Immature natural killer cell (primary cell): ENCODE measurements around the gene MPHOSPH6. TPM values are rescaled to one million over a fixed set of nuclear protein-coding genes. Genes with fewer than 3 reads are reported as not detected.
"Not testable (repeated sequence)": the region's sequence is repeated elsewhere in the genome, so short reads cannot be mapped to it uniquely, and the experiment has no call there.

Source experiments
- DNase-seq, 3 donors: peaks; one replicate each; pipeline ENCODE4 v3.0.0; 2022; ENCODE audit warnings: mixed read lengths in 1 of 3
- H3K27ac Mint-ChIP-seq, 6 donors: one replicate each; pipeline ENCODE4 v1.8.0; 2020; ENCODE audit warnings: mixed read lengths in 6 of 6, mild to moderate bottlenecking in 5 of 6, inconsistent platforms in 4 of 6, moderate library complexity in 3 of 6
- H3K27me3 Mint-ChIP-seq, 3 donors: one replicate each; pipeline ENCODE4 v1.8.0; 2020 to 2021; ENCODE audit warnings: low read depth in 3 of 3, mild to moderate bottlenecking in 3 of 3, mixed read lengths in 3 of 3, moderate library complexity in 3 of 3, inconsistent platforms in 1 of 3
- H3K36me3 Mint-ChIP-seq, 3 donors: one replicate each; pipeline ENCODE4 v1.8.0; 2020; ENCODE audit warnings: mixed read lengths in 3 of 3, inconsistent platforms in 2 of 3, mild to moderate bottlenecking in 2 of 3
- H3K4me1 Mint-ChIP-seq, 2 donors: one replicate each; pipeline ENCODE4 v1.8.0; 2020; ENCODE audit warnings: inconsistent platforms in 2 of 2, mild to moderate bottlenecking in 2 of 2, mixed read lengths in 2 of 2, moderate library complexity in 1 of 2
- H3K4me3 Mint-ChIP-seq, 5 donors: one replicate each; pipeline ENCODE4 v1.8.0; 2020; ENCODE audit warnings: mild to moderate bottlenecking in 5 of 5, mixed read lengths in 5 of 5, inconsistent platforms in 3 of 5, moderate library complexity in 3 of 5
- H3K9me3 Mint-ChIP-seq, 6 donors: one replicate each; pipeline ENCODE4 v1.8.0; 2020; ENCODE audit warnings: mild to moderate bottlenecking in 6 of 6, mixed read lengths in 6 of 6, inconsistent platforms in 4 of 6, moderate library complexity in 3 of 6
- polyA plus RNA-seq, 3 donors: library from polyadenylated mRNA; unstranded; fragments of 300-500 nt; fragmentation: Illumina TruSeq; gene quantifications; one replicate each; pipeline ENCODE4 v1.2.3, GENCODE V29; 2021

MPHOSPH6 gene
- polyA plus RNA-seq, 3 donors from 2014 or later, result 14.8 to 49.0 (median 16.7) TPM

DNA sequence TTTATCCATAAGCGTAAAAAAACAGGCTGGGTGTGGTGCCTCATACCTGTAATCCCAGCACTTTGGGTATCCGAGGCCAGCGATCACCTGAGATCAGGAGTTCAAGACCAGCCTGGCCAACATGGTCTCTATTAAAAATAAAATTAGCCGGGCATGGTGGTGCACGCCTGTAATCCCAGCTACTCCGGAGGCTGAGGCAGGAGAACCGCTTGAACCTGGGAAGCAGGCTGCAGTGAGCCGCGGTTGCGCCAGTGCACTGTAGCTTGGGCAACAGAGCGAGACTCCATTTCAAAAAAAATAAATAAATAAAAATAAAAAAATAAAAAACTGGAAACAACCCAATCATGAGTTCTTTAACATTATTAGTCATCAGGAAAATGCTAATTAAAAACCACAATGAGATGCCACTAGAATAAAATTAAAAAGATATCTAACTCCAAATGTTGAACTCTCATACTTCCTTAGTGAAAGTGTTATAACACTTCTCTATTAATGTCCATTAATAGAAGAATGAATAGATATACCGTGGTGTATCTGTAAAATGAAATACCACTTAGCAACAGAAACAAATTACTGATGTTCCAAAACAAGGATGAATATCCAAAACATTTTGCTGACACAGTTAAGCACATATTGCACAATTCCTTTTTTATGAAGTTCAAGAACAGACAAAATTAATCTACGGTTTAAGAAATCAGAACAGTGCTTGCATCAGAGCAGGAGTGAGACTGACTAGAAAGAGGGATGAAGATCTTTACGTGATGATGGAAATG is 13.1 kb downstream of the MPHOSPH6 start:
- Mint-ChIP-seq H3K4me1 (peaks cover 4 to 6% of the 10 kb centered on the region in 2 donors), H3K27ac (no peak overlapping the region), H3K27me3 (no peaks in the 10 kb centered on the region), H3K36me3 (peaks cover 22 to 42% (median 38%) of the 10 kb centered on the region in 3 donors), H3K9me3 (no peaks in the 10 kb centered on the region), H3K4me3 (no peak overlapping the region)
- no peak for DNase-seq

DNA sequence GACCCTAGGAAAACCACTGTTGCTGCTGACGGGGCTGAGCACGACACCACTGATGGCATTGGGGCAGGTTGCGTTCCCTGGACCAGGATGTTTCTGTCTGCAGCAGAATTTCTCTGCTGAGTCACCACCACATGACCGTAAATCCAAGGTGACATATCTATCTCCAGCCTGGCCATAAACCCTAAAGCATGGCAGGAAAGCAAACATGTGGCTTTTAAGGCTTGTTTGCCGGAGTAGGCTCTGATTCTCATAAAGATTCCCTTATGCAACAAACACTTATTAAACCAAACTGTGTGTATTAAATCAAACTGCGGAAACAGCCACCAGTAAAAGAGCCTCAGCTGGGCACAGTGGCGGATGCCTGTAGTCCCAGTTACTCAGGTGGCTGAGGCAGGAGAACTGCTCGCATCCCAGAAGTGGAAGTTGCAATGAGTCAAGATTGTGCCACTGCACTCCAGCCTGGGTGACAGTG is 17.3 kb downstream of the MPHOSPH6 start:
- Mint-ChIP-seq H3K4me3 (no peak overlapping the region), H3K4me1 (peaks cover 4 to 6% of the 10 kb centered on the region in 2 donors), H3K9me3 (no peaks in the 10 kb centered on the region), H3K27me3 (no peaks in the 10 kb centered on the region), H3K36me3 (peaks cover 32 to 46% (median 42%) of the 10 kb centered on the region in 3 donors), H3K27ac (no peak overlapping the region)
- no peak for DNase-seq

DNA sequence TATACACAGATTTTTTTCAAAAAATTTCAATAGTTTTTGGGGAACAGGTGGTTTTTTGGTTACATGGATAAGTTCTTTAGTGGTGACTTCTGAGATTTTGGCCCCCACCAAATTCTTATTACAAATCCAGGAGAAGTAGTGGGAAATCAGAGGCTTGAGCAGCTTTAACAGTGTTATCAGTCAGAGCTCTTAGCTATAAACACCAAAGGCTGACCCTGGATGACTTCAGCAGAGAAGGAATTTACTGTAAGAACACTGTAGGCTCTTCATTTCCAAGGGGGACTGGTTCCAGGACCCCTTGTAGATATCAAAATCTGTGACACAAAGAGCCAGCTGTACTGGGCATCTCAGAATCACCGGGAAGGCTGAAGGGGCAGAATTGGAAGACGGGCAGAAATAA is 17.8 kb downstream of the MPHOSPH6 start:
- no peaks in the 10 kb centered on the region for H3K9me3 Mint-ChIP-seq
- H3K27ac Mint-ChIP-seq, result no peak overlapping the region
- H3K4me1 Mint-ChIP-seq, result peaks cover under 1% of the 10 kb centered on the region in 2 donors
- DNase-seq, result no peak
- peaks cover 37 to 51% (median 43%) of the 10 kb centered on the region in 3 donors for H3K36me3 Mint-ChIP-seq
- H3K4me3 Mint-ChIP-seq, result no peak overlapping the region
- no peaks in the 10 kb centered on the region for H3K27me3 Mint-ChIP-seq

DNA sequence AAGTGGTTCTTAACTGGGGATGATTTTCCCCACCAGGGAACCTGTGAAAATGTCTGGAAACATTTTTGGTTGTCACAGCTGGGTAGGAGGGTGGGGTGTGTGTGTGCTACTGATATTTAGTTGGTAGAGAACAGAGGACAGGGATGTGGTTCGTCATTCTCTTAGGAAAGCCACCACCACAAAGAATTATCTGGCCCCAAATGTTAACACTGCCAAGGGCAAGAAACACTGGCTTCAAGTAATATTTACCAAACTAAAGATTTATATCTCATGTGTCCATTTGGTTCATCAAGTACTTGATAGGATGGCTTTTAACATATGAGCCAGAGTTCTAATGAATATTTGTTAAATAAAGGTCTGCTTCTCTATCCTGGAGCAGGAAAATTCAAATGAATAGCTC is 19.5 kb downstream of the MPHOSPH6 start:
- Mint-ChIP-seq H3K4me1 (no peaks in the 10 kb centered on the region), H3K4me3 (no peak overlapping the region), H3K27ac (no peak overlapping the region), H3K36me3 (peaks cover 38 to 55% (median 38%) of the 10 kb centered on the region in 3 donors), H3K9me3 (no peaks in the 10 kb centered on the region), H3K27me3 (no peaks in the 10 kb centered on the region)
- no peak for DNase-seq

- Mint-ChIP-seq H3K27me3 (no peaks in the 10 kb centered on the region), H3K36me3 (peaks cover 33 to 50% (median 34%) of the 10 kb centered on the region in 3 donors), H3K27ac (no peak overlapping the region), H3K9me3 (no peaks in the 10 kb centered on the region), H3K4me1 (no peaks in the 10 kb centered on the region), H3K4me3 (no peak overlapping the region)
- DNase-seq, result no peak
These were observed 20.5 kb downstream of the MPHOSPH6 start for GRCh38 chr16:82149536-82149935.

DNA sequence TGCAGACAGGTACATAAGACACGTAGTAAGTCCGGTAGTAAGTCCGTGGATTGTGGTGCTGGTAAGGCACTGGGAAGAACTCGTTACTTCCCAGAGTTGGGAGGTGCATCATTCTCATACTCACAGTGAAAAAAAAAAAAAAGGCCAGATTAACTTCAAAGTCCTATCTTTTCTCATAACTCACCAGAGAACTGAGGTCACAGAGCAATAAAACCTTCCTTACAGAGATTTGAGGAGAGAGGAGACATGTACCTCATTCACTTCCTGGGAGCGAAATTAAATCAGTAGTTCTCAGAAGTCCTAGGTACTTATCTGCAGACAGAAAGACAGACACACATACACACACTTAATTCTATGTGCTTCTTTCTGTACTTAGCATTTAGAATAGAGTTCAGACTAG is 22.5 kb downstream of the MPHOSPH6 start:
- no peaks in the 10 kb centered on the region for H3K9me3 Mint-ChIP-seq
- no peak overlapping the region for H3K27ac Mint-ChIP-seq
- no peaks in the 10 kb centered on the region for H3K4me1 Mint-ChIP-seq
- H3K27me3 Mint-ChIP-seq, result no peaks in the 10 kb centered on the region
- H3K36me3 Mint-ChIP-seq, result peaks cover 17 to 33% (median 22%) of the 10 kb centered on the region in 3 donors
- DNase-seq, result no peak
- H3K4me3 Mint-ChIP-seq, result no peak overlapping the region

DNA sequence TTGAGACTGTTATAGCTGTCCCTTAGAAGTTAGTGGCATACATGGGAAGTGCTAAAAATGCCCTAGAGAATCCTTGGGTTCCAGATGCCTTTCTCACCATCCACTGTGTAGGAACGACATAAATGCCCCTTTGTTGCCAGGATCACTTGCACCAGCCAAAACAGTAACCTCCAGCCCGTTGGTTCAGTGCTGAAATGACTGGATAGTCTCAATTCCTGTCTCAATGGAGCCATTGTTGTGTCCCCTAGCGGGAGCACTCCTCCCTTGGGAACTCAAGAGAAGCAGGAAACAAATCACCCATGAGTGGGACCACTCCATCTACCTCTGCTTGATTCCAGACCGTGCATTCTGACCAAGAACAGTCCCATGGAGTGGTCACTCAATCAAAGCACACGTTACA is 23.1 kb downstream of the MPHOSPH6 start:
- no peak for DNase-seq
- H3K4me3 Mint-ChIP-seq, result no peak overlapping the region
- H3K4me1 Mint-ChIP-seq, result no peaks in the 10 kb centered on the region
- H3K27me3 Mint-ChIP-seq, result no peaks in the 10 kb centered on the region
- peak overlapping the region in 1 of 6 donors; percentile 35 for H3K27ac Mint-ChIP-seq
- peaks cover 16 to 28% (median 18%) of the 10 kb centered on the region in 3 donors for H3K36me3 Mint-ChIP-seq
- H3K9me3 Mint-ChIP-seq, result no peaks in the 10 kb centered on the region

DNA sequence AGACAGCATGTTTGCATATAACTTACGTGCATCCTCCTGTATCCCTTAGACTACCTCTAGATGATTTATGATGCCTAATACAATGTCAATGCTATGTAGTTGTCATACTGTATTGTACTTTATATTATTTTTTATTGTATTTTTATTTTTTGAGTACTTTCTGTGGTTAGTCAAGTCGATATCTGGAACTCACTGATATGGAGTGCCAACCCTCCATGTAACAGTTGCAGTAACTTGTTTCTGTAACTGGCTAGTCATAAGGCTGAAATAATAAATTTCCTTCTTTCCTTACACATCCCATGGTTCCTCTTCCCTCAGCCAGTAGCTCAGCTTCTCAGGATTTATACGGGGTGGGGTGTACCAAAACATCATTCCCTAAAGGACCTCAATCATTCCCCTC is 23.5 kb downstream of the MPHOSPH6 start:
- Mint-ChIP-seq H3K4me3 (no peak overlapping the region), H3K4me1 (no peaks in the 10 kb centered on the region), H3K27me3 (no peaks in the 10 kb centered on the region), H3K9me3 (no peaks in the 10 kb centered on the region), H3K27ac (no peak overlapping the region), H3K36me3 (peaks cover 14 to 24% (median 18%) of the 10 kb centered on the region in 3 donors)
- DNase-seq, result no peak

DNA sequence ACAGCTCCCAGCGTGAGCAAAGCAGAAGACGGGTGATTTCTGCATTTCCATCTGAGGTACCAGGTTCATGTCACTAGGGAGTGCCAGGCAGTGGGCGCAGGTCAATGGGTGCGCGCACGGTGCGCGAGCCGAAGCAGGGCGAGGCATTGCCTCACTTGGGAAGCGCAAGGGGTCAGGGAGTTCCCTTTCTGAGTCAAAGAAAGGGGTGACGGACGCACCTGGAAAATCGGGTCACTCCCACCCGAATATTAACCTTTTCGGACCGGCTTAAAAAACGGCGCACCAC is 30.8 kb downstream of the MPHOSPH6 start:
- H3K27ac Mint-ChIP-seq, result peak overlapping the region in 2 of 6 donors; percentile 42 to 84
- DNase-seq, H3K9me3 Mint-ChIP-seq, H3K4me1 Mint-ChIP-seq, H3K27me3 Mint-ChIP-seq: not testable (repeated sequence)
- peaks cover 4 to 16% (median 9%) of the 10 kb centered on the region in 3 donors for H3K36me3 Mint-ChIP-seq
- peak overlapping the region in 4 of 5 donors; percentile 41 to 73 (median 54) for H3K4me3 Mint-ChIP-seq

- Mint-ChIP-seq H3K36me3 (peaks cover 4 to 16% (median 9%) of the 10 kb centered on the region in 3 donors), H3K4me1 (peaks cover 6 to 8% of the 10 kb centered on the region in 2 donors), H3K4me3 (peak overlapping the region in 4 of 5 donors; percentile 41 to 73 (median 54)), H3K9me3 (peaks cover 0 to 1% (median 0%) of the 10 kb centered on the region in 6 donors), H3K27me3 (no peaks in the 10 kb centered on the region), H3K27ac (peak overlapping the region in 2 of 6 donors; percentile 42 to 84)
- no peak for DNase-seq
These were observed 31.3 kb downstream of the MPHOSPH6 start for GRCh38 chr16:82138478-82139285.

- H3K4me1 Mint-ChIP-seq, result peaks cover 9 to 10% of the 10 kb centered on the region in 2 donors
- no peaks in the 10 kb centered on the region for H3K27me3 Mint-ChIP-seq
- DNase-seq, result no peak
- peaks cover 0 to 1% (median 0%) of the 10 kb centered on the region in 6 donors for H3K9me3 Mint-ChIP-seq
- no peak overlapping the region for H3K4me3 Mint-ChIP-seq
- peaks cover 4 to 16% (median 9%) of the 10 kb centered on the region in 3 donors for H3K36me3 Mint-ChIP-seq
- no peak overlapping the region for H3K27ac Mint-ChIP-seq
These were observed 32.2 kb downstream of the MPHOSPH6 start for GRCh38 chr16:82137822-82138167.

- Mint-ChIP-seq H3K4me3 (no peak overlapping the region), H3K4me1 (peaks cover 9 to 10% of the 10 kb centered on the region in 2 donors), H3K9me3 (peaks cover 0 to 1% (median 0%) of the 10 kb centered on the region in 6 donors), H3K27ac (no peak overlapping the region), H3K36me3 (peaks cover 4 to 16% (median 9%) of the 10 kb centered on the region in 3 donors), H3K27me3 (no peaks in the 10 kb centered on the region)
- DNase-seq, result no peak
These were observed 32.8 kb downstream of the MPHOSPH6 start for GRCh38 chr16:82136956-82137821.

GRCh38 chr16:82135844-82136243 is 34.2 kb downstream of the MPHOSPH6 start:
- Mint-ChIP-seq H3K9me3 (peaks cover 0 to 1% (median 0%) of the 10 kb centered on the region in 6 donors), H3K27ac (no peak overlapping the region), H3K27me3 (peaks cover 0 to under 1% (median under 1%) of the 10 kb centered on the region in 3 donors), H3K4me1 (peaks cover 9 to 10% of the 10 kb centered on the region in 2 donors), H3K36me3 (peaks cover 4 to 16% (median 9%) of the 10 kb centered on the region in 3 donors), H3K4me3 (no peak overlapping the region)
- DNase-seq, result no peak
